ENCODE data around the gene HTR2A.
"Not testable (repeated sequence)": the region's sequence is repeated elsewhere in the genome, so short reads cannot be mapped to it uniquely, and the experiment has no call there.

Gene HTR2A

DNA sequence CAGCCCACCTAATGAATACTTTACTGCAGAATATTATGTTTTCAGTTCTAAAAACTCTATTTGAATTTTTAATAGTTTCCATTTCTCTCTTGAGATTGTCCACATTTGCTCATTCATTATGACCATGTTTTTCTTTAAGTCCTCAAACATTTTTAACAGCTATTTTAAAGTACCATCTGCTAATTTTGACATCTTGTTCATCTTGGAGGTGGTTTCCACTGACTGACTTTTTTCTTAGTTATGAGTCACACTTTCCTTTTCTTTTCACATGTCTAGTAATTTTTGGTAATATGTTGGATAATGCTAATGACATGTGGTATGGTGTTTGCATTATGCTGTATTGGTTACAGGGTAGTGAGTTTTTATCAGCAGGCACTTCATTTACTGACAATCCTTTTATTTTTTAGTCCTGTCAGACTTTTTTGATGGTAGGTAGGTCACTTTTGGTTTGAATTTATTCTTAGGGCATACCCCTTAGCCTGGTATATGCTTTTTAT, 84.5 kb downstream of the HTR2A start:
- no peak overlapping the region for H3K27ac Mint-ChIP-seq
- H3K27me3 Mint-ChIP-seq: peaks cover 12% of the 10 kb centered on the region
- H3K4me1 Mint-ChIP-seq: peaks cover 5% of the 10 kb centered on the region
- DNase-seq (no peak), ATAC-seq (no peak)
- H3K9me3 Mint-ChIP-seq: peaks cover 18% of the 10 kb centered on the region
- H3K36me3 Mint-ChIP-seq (ENCODE audit: low read depth): peaks cover 12% of the 10 kb centered on the region
- no peak overlapping the region for H3K4me3 Mint-ChIP-seq

DNA sequence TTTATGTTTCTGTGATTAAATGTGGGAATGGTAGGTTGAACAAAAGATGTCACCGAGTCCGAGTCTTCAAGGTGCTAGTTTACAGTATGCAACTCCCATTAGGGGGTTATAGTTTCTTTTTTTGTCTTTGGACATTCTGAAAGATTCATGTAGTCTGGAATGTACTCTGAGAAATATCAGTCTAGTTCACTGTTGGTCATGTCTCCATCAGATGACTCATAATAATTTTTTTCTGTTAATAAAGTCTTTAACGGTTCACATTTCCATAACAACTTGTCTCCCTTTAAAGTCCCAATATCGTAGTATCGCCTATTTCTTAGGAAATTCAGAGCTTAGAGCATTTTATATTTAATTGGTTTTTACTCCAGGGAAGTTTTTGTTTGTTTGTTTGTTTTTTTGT, 86.4 kb downstream of the HTR2A start:
- no peak for DNase-seq
- no peak for ATAC-seq
- Mint-ChIP-seq H3K27me3 (peaks cover 12% of the 10 kb centered on the region), H3K4me1 (peaks cover 5% of the 10 kb centered on the region), H3K27ac (no peak overlapping the region), H3K4me3 (no peak overlapping the region), H3K9me3 (peaks cover 18% of the 10 kb centered on the region), H3K36me3 (ENCODE audit: low read depth) (peaks cover 12% of the 10 kb centered on the region)

- not testable (repeated sequence) for H3K4me1 Mint-ChIP-seq; H3K36me3 Mint-ChIP-seq (ENCODE audit: low read depth); ATAC-seq; DNase-seq; H3K27me3 Mint-ChIP-seq; H3K4me3 Mint-ChIP-seq; H3K9me3 Mint-ChIP-seq; H3K27ac Mint-ChIP-seq
These were observed 91.9 kb downstream of the HTR2A start for GRCh38 chr13:46804921-46805320.

GRCh38 chr13:46804391-46804815, 92.5 kb downstream of the HTR2A start:
- Mint-ChIP-seq H3K4me3 (no peak overlapping the region), H3K4me1 (no peaks in the 10 kb centered on the region), H3K36me3 (ENCODE audit: low read depth) (no peaks in the 10 kb centered on the region), H3K9me3 (no peaks in the 10 kb centered on the region), H3K27ac (no peak overlapping the region), H3K27me3 (peaks cover 6% of the 10 kb centered on the region)
- DNase-seq (no peak), ATAC-seq (peak; percentile 73)

- Mint-ChIP-seq H3K9me3 (no peaks in the 10 kb centered on the region), H3K36me3 (ENCODE audit: low read depth) (no peaks in the 10 kb centered on the region), H3K4me1 (no peaks in the 10 kb centered on the region), H3K27ac (no peak overlapping the region), H3K27me3 (peaks cover 5% of the 10 kb centered on the region), H3K4me3 (no peak overlapping the region)
- ATAC-seq (no peak), DNase-seq (no peak)
These were observed 93.3 kb downstream of the HTR2A start for GRCh38 chr13:46803586-46803985.

GRCh38 chr13:46801858-46802257, 95.0 kb downstream of the HTR2A start:
- peaks cover 9% of the 10 kb centered on the region for H3K4me1 Mint-ChIP-seq
- no peak for DNase-seq
- no peak overlapping the region for H3K27ac Mint-ChIP-seq
- no peak overlapping the region for H3K4me3 Mint-ChIP-seq
- no peak for ATAC-seq
- H3K27me3 Mint-ChIP-seq: no peaks in the 10 kb centered on the region
- no peaks in the 10 kb centered on the region for H3K9me3 Mint-ChIP-seq
- H3K36me3 Mint-ChIP-seq (ENCODE audit: low read depth): no peaks in the 10 kb centered on the region

GRCh38 chr13:46799139-46799538, 97.7 kb downstream of the HTR2A start:
- peaks cover 31% of the 10 kb centered on the region for H3K4me1 Mint-ChIP-seq
- H3K27me3 Mint-ChIP-seq: no peaks in the 10 kb centered on the region
- no peak overlapping the region for H3K4me3 Mint-ChIP-seq
- H3K27ac Mint-ChIP-seq: no peak overlapping the region
- no peak for ATAC-seq
- DNase-seq: no peak
- H3K36me3 Mint-ChIP-seq (ENCODE audit: low read depth): peaks cover 13% of the 10 kb centered on the region
- H3K9me3 Mint-ChIP-seq: no peaks in the 10 kb centered on the region

GRCh38 chr13:46797501-46798237, 99.2 kb downstream of the HTR2A start:
- H3K4me3 Mint-ChIP-seq: peak overlapping the region; percentile 97
- H3K36me3 Mint-ChIP-seq (ENCODE audit: low read depth): peaks cover 20% of the 10 kb centered on the region
- H3K27ac Mint-ChIP-seq: peak overlapping the region; percentile 98
- H3K27me3 Mint-ChIP-seq: no peaks in the 10 kb centered on the region
- H3K9me3 Mint-ChIP-seq: no peaks in the 10 kb centered on the region
- peaks cover 41% of the 10 kb centered on the region for H3K4me1 Mint-ChIP-seq
- DNase-seq (no peak), ATAC-seq (no peak)

DNA sequence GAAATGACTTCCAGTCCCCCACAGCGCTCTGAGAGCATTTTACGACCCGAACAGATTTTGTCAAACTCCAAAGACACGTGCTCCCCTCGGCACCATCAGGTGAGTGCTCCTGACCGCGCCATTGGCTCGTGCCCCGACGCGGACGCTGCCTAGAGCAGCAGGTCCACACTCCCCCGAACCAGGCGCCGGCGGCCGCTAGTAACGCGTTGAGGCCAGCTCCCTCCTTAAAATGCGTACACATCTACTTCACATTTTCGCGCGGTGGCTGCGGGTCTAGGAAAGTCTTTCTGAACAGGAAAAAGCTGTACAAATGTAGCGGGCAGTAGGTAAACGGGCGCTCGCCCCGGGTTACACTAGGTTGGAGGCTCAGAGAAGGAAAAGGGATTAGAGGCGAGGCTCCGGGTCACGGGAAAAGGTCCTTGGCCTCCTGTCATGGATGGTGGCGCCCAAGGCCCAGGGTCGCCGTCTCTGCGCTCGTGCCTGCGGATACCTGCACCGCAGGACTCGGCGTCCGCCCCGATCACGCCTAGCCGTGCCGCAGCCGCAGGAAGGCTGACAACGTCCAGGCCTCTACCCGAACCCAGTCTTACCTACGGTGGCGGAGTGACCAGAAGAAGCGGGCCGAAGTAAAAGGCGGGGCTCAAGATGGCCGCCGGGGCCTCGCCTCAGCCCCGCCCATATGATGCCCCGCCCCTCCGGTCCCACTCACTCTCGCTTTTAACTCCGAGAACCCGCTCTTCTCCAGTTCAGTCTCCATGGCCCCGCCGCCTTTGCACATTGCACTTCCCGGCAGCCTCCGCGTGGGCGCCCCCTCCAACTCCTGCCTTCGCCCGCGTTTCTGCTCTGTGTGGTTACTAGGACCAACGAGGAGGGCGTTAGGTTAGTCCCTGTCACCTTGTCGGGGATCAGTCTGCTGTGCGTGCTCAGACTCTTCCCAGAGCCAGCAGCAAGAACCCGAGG, 100.1 kb downstream of the HTR2A start, which contains the start of gene ESD:
Gene ESD, minus strand, starts transcription at position 647 of the 960 bp plus-strand sequence. CDS start 5,748 bp downstream, outside the sequence.
- Mint-ChIP-seq H3K9me3 (no peaks in the 10 kb centered on the region), H3K4me3 (peak within 1 kb of the TSS; percentile 97), H3K4me1 (peaks cover 41% of the 10 kb centered on the region), H3K27me3 (no peaks in the 10 kb centered on the region), H3K36me3 (ENCODE audit: low read depth) (peaks cover 23% of the 10 kb centered on the region), H3K27ac (peak within 1 kb of the TSS; percentile 98)
- DNase-seq (peak; percentile 96), ATAC-seq (peak; percentile 88)

- H3K27me3 Mint-ChIP-seq: no peaks in the 10 kb centered on the region
- H3K9me3 Mint-ChIP-seq: no peaks in the 10 kb centered on the region
- DNase-seq: no peak
- peaks cover 41% of the 10 kb centered on the region for H3K4me1 Mint-ChIP-seq
- peak overlapping the region; percentile 97 for H3K4me3 Mint-ChIP-seq
- peak overlapping the region; percentile 98 for H3K27ac Mint-ChIP-seq
- peaks cover 24% of the 10 kb centered on the region for H3K36me3 Mint-ChIP-seq (ENCODE audit: low read depth)
- no peak for ATAC-seq
These were observed 100.7 kb downstream of the HTR2A start for GRCh38 chr13:46796129-46796514.

- H3K9me3 Mint-ChIP-seq: no peaks in the 10 kb centered on the region
- no peak for ATAC-seq
- peaks cover 32% of the 10 kb centered on the region for H3K36me3 Mint-ChIP-seq (ENCODE audit: low read depth)
- peaks cover 41% of the 10 kb centered on the region for H3K4me1 Mint-ChIP-seq
- no peak for DNase-seq
- peak overlapping the region; percentile 97 for H3K4me3 Mint-ChIP-seq
- peak overlapping the region; percentile 57 for H3K27ac Mint-ChIP-seq
- no peaks in the 10 kb centered on the region for H3K27me3 Mint-ChIP-seq
These were observed 101.5 kb downstream of the HTR2A start for GRCh38 chr13:46795321-46795720.

DNA sequence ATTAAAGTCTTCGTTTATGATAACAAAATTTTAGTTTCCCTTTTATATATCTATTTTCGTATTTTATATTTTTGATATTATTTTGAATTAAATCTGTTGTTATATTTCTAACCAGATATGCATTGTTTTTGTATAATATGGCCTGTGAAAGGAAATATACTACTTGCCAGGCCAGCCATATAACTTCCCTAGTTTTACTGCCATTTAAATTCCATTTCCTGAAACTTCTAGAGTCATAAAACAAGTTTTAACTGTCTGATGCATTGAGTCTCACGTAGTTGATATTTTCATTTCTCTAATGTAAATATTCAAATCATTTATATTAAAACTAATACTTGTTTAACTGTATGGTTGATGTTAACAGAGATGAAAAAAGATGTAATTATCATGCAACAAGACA, 113.3 kb downstream of the HTR2A start:
- Mint-ChIP-seq H3K9me3 (no peaks in the 10 kb centered on the region), H3K4me3 (no peak overlapping the region), H3K4me1 (peaks cover 2% of the 10 kb centered on the region), H3K27ac (no peak overlapping the region), H3K36me3 (ENCODE audit: low read depth) (peaks cover 62% of the 10 kb centered on the region), H3K27me3 (no peaks in the 10 kb centered on the region)
- DNase-seq (no peak), ATAC-seq (no peak)

GRCh38 chr13:46782691-46783090, 114.2 kb downstream of the HTR2A start:
- ATAC-seq (no peak), DNase-seq (no peak)
- no peak overlapping the region for H3K4me3 Mint-ChIP-seq
- H3K9me3 Mint-ChIP-seq: no peaks in the 10 kb centered on the region
- H3K4me1 Mint-ChIP-seq: no peaks in the 10 kb centered on the region
- peaks cover 60% of the 10 kb centered on the region for H3K36me3 Mint-ChIP-seq (ENCODE audit: low read depth)
- H3K27me3 Mint-ChIP-seq: no peaks in the 10 kb centered on the region
- H3K27ac Mint-ChIP-seq: no peak overlapping the region

DNA sequence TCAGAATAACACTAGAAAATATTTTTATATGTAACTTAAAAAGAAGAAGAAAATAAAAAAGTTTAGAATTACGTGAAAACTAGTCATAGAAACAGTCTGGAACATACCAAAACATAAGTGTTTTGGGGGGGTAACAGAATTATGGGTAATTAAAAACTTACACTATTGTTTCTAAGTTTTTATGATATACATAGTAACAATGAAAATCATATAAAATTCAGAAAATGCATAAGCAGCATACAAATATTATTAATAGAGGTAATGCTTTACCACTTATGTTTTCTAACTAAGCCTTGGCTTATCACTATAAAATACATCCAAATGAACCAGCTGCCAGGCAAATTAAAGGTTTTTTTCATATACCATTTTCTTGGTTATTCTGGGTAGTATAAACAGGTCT, 114.8 kb downstream of the HTR2A start:
- Mint-ChIP-seq H3K9me3 (no peaks in the 10 kb centered on the region), H3K36me3 (ENCODE audit: low read depth) (peaks cover 61% of the 10 kb centered on the region), H3K4me1 (no peaks in the 10 kb centered on the region), H3K27ac (no peak overlapping the region), H3K4me3 (no peak overlapping the region), H3K27me3 (no peaks in the 10 kb centered on the region)
- ATAC-seq (no peak), DNase-seq (no peak)

Measured in activated naive CD8-positive, alpha-beta T cell treated with anti-CD3 and anti-CD28 coated beads, Interleukin-2, amount 50 U/mL, for 24 hours (primary cell).